GM12875 (cell line): ENCODE data around the gene CTPS2.
"Not testable (repeated sequence)": the region's sequence is repeated elsewhere in the genome, so short reads cannot be mapped to it uniquely, and the experiment has no call there.

Experiments used
- H3K4me3 ChIP-seq: one replicate; pipeline ENCODE4 v1.5.1; 2011; ENCODE audit warnings: low read depth, low read length, control low read depth
- CTCF ChIP-seq: IDR thresholded peaks from 2 replicates; pipeline ENCODE4 v1.5.1; 2011; ENCODE audit warnings: low read depth, mild to moderate bottlenecking, control low read depth, inconsistent platforms, low read length, moderate library complexity, borderline replicate concordance; ENCODE audit not compliant: insufficient read depth

Gene CTPS2

GRCh38 chrX:16604337-16604736 is 108.1 kb downstream of the CTPS2 start:
- no peak overlapping the region for H3K4me3 ChIP-seq
- no peak for TF ChIP-seq CTCF

- TF ChIP-seq CTCF = no peak
- H3K4me3 ChIP-seq = no peak overlapping the region
Measured at GRCh38 chrX:16603822-16604221, 108.6 kb downstream of the CTPS2 start.

DNA sequence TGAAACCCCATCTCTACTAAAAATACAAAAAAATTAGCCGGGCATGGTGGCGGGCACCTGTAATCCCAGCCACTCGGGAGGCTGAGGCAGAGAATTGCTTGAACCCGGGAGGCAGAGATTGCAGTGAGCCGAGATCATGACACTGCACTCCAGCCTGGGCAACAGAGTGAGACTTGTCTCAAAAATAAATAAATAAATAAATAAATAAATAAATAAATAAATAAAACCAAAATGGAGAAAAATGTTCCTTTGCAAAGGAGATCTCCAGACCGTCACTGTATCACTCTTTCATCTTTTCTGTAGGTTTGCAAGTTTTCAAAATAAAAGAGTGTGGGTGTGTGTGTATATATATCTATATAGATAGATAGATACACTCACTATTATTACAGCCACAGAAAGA is 109.2 kb downstream of the CTPS2 start:
- not testable (repeated sequence) for H3K4me3 ChIP-seq

GRCh38 chrX:16601885-16602284 is 110.6 kb downstream of the CTPS2 start:
- TF ChIP-seq CTCF = no peak
- no peak overlapping the region for H3K4me3 ChIP-seq

GRCh38 chrX:16594490-16594889 is 118.0 kb downstream of the CTPS2 start:
- no peak for TF ChIP-seq CTCF
- no peak overlapping the region for H3K4me3 ChIP-seq

DNA sequence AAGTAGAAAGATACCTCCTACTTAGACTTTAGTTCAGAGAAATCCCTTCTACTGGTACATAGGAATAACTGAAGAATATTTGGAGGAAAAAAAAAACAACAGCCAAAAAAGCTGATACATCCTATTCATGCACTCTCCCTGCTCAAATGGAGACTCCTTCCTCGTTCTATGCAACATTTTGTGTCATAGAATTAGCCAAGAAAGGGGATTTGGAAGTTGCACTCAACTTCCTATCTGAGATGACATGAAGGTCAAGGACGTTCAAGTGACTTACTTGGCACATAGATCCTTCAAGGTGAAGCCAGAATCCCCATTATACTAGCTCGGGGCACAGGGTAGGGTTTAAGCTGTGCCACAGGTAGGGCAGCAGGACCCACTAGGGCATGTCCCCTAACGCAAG is 118.7 kb downstream of the CTPS2 start:
- TF ChIP-seq CTCF = no peak
- H3K4me3 ChIP-seq = no peak overlapping the region

GRCh38 chrX:16592194-16592770 is 120.2 kb downstream of the CTPS2 start:
- no peak overlapping the region for H3K4me3 ChIP-seq
- no peak for TF ChIP-seq CTCF

DNA sequence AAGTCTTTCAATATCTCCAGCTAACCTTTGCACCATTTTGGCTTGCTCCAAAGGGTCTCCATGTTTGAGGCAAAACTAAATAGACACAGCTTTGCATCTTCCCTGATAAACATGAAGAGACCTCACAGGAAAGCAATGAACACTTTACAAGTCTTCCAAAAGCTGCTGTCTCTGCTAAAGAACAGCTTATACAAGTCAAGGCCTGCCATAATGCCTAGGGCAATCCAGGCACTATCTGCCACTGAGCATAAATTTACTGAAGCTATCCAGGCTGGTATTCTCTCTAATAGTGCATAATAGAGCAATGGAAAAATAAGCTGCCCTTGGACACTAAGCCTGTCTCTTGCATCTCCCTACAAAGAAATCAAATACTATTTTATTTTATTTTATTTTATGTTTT is 122.6 kb downstream of the CTPS2 start:
- H3K4me3 ChIP-seq = no peak overlapping the region
- no peak for TF ChIP-seq CTCF
